HCT116 (cell line): ENCODE results near the gene LGI1. TPM values are rescaled to one million over a fixed set of nuclear protein-coding genes. Genes with fewer than 3 reads are reported as not detected.

Experiments used
- ATAC-seq: fragments of 200-7000 bp; cut with Tn5 transposase; 2 replicates; pipeline ENCODE4 v1.9.1; 2020; ENCODE audit warnings: mild to moderate bottlenecking, moderate library complexity
- BruUV-seq: library from RNA; stranded (reverse); fragments of 400-500 nt; replicated peaks from 2 replicates; lab custom pipeline; 2021; lab: Mats Ljungman, UMichigan
- CTCF ChIA-PET: fragments of 300-600 bp; sonication (Branson Sonifier 250); formaldehyde crosslinking; loops from one replicate; lab custom pipeline; 2021; ENCODE audit warnings: antibody characterized with exemption; lab: Charles Lee
- POLR2A ChIA-PET: fragments of 300-600, 350-600 bp; sonication (Branson Sonifier 250); formaldehyde crosslinking; loops from one replicate; lab custom pipeline; 2021; ENCODE audit warnings: antibody characterized with exemption; lab: Charles Lee
- RAD21 ChIA-PET, 2 experiments: fragments of 300-600 bp; sonication (Branson Sonifier 250); formaldehyde crosslinking; loops; one replicate each; lab custom pipeline; 2023; ENCODE audit warnings: low total read pairs in 2 of 2; ENCODE audit not compliant: uncharacterized antibody in 2 of 2, unreplicated experiment in 2 of 2, low non-redundant PET in 1 of 2; lab: Charles Lee
- DNase-seq: peaks from one replicate; pipeline ENCODE4 v3.0.0-alpha.2; 2010; ENCODE audit warnings: low read depth, low spot score
- H2AFZ ChIP-seq: fragments of 200-600 bp; shearing (Covaris generic), sonication (generic); 2 replicates; pipeline ENCODE4 v1.6.1; 2017; ENCODE audit warnings: low read depth, mixed run types, mixed read lengths, antibody characterized with exemption, low read length; ENCODE audit not compliant: poor library complexity, severe bottlenecking
- H3K27ac ChIP-seq: 2 replicates; pipeline ENCODE4 v1.5.1; 2012; ENCODE audit warnings: low read depth, low read length
- H3K27me3 ChIP-seq: fragments of 200-600 bp; sonication (generic); 2 replicates; pipeline ENCODE4 v1.6.1; 2016; ENCODE audit warnings: mixed run types, low read length, mixed read lengths; ENCODE audit not compliant: insufficient read depth
- H3K36me3 ChIP-seq, 2 experiments: fragments of 200-500 bp in 1 of 2; fragments of 200-600 bp in 1 of 2; sonication (Bioruptor generic) in 1 of 2; sonication (generic) in 1 of 2; 2 replicates each; pipeline versions ENCODE4 v1.5.1 to v1.6.1; 2014 to 2016; ENCODE audit warnings: low read length in 2 of 2, inconsistent platforms in 1 of 2, mixed read lengths in 1 of 2, mixed run types in 1 of 2; ENCODE audit not compliant: insufficient read depth in 2 of 2, control insufficient read depth in 1 of 2
- H3K4me1 ChIP-seq, 2 experiments: fragments of 200-600 bp in 1 of 2; sonication (generic) in 1 of 2; 2 replicates each; pipeline versions ENCODE4 v1.5.1 to v1.6.1; 2012 to 2017; ENCODE audit warnings: low read length in 2 of 2, inconsistent platforms in 1 of 2, mild to moderate bottlenecking in 1 of 2, mixed read lengths in 1 of 2, mixed run types in 1 of 2, moderate library complexity in 1 of 2; ENCODE audit not compliant: insufficient read depth in 2 of 2, control insufficient read depth in 1 of 2
- H3K4me2 ChIP-seq: fragments of 200-600 bp; sonication (generic); 2 replicates; pipeline ENCODE4 v1.6.1; 2017; ENCODE audit warnings: mixed run types, low read length, mixed read lengths
- H3K4me3 ChIP-seq, 2 experiments: fragments of 200-600 bp in 1 of 2; sonication (generic) in 1 of 2; replicated peaks in 1 of 2; 2 replicates each; pipeline ENCODE4 v1.5.1; 2011 to 2016; ENCODE audit warnings: low read length in 2 of 2, control low read depth in 1 of 2, low read depth in 1 of 2, mild to moderate bottlenecking in 1 of 2, mixed read lengths in 1 of 2, mixed run types in 1 of 2
- H3K79me2 ChIP-seq: fragments of 200-600 bp; sonication (generic); 2 replicates; pipeline ENCODE4 v1.6.1; 2017; ENCODE audit warnings: mild to moderate bottlenecking, mixed run types, low read length, moderate library complexity, mixed read lengths; ENCODE audit not compliant: insufficient read depth
- H3K9ac ChIP-seq: fragments of 200-600 bp; sonication (generic); 2 replicates; pipeline ENCODE4 v1.6.1; 2016; ENCODE audit warnings: low read length, mixed read lengths
- H3K9me2 ChIP-seq: fragments of 200-600 bp; sonication (generic), shearing (Covaris generic); 2 replicates; pipeline ENCODE4 v1.6.1; 2017; ENCODE audit warnings: mixed run types, mild to moderate bottlenecking, moderate library complexity; ENCODE audit not compliant: insufficient read depth
- H3K9me3 ChIP-seq, 2 experiments: fragments of 200-500 bp in 1 of 2; fragments of 200-600 bp in 1 of 2; sonication (Bioruptor generic) in 1 of 2; sonication (generic) in 1 of 2; 2 replicates each; pipeline ENCODE4 v1.6.1; 2014 to 2017; ENCODE audit warnings: low read length in 2 of 2, mixed read lengths in 2 of 2, inconsistent platforms in 1 of 2, low read depth in 1 of 2, mild to moderate bottlenecking in 1 of 2, mixed run types in 1 of 2, moderate library complexity in 1 of 2; ENCODE audit not compliant: control insufficient read depth in 1 of 2, insufficient read depth in 1 of 2
- H4K20me1 ChIP-seq: fragments of 200-600 bp; sonication (generic), shearing (Covaris generic); 2 replicates; pipeline ENCODE4 v1.6.1; 2017; ENCODE audit warnings: mixed run types, mild to moderate bottlenecking, moderate library complexity; ENCODE audit not compliant: insufficient read depth
- CBX3 ChIP-seq: IDR thresholded peaks from 2 replicates; pipeline ENCODE4 v1.6.1; 2012; ENCODE audit warnings: low read depth
- CEBPB ChIP-seq: IDR thresholded peaks from 2 replicates; pipeline ENCODE4 v1.6.1; 2012; ENCODE audit warnings: low read depth
- EZH2phosphoT487 ChIP-seq: fragments of 200-600 bp; IDR thresholded peaks from 2 replicates; pipeline ENCODE4 v1.6.1; 2018; ENCODE audit warnings: antibody characterized with exemption, borderline replicate concordance
- FOSL1 ChIP-seq: IDR thresholded peaks from 2 replicates; pipeline ENCODE4 v1.6.1; 2012; ENCODE audit warnings: low read depth
- JUND ChIP-seq: IDR thresholded peaks from 2 replicates; pipeline ENCODE4 v1.6.1; 2012
- POLR2AphosphoS5 ChIP-seq: IDR thresholded peaks from 2 replicates; pipeline ENCODE4 v1.6.1; 2011; ENCODE audit warnings: mild to moderate bottlenecking, low read depth, low read length, moderate library complexity
- SP1 ChIP-seq: IDR thresholded peaks from 2 replicates; pipeline ENCODE4 v1.6.1; 2012; ENCODE audit warnings: low read depth
- YY1 ChIP-seq: IDR thresholded peaks from 2 replicates; pipeline ENCODE4 v1.6.1; 2011; ENCODE audit warnings: low read length, low read depth, moderate library complexity, mild to moderate bottlenecking; ENCODE audit not compliant: insufficient replicate concordance; ENCODE audit errors: extremely low read depth
- intact Hi-C: fragments of 100-400 bp; cut with micrococcal nuclease; formaldehyde crosslinking; loops from 2 replicates; pipeline ENCODE4 v1.10.0; 2022
- total RNA-seq: library from RNA; stranded (reverse); gene quantifications from one replicate; pipeline ENCODE4 v1.2.1, GENCODE V29; 2021; ENCODE audit not compliant: unreplicated experiment
- TF ChIP-seq, protein P1 (sequence below): IDR thresholded peaks from 2 replicates; pipeline ENCODE4 v1.6.1; 2012
- TF ChIP-seq, protein P2 (sequence below): IDR thresholded peaks from 2 replicates; pipeline ENCODE4 v1.6.1; 2012

Gene LGI1
- total RNA-seq, 1 experiment from 2014 or later: not detected

DNA sequence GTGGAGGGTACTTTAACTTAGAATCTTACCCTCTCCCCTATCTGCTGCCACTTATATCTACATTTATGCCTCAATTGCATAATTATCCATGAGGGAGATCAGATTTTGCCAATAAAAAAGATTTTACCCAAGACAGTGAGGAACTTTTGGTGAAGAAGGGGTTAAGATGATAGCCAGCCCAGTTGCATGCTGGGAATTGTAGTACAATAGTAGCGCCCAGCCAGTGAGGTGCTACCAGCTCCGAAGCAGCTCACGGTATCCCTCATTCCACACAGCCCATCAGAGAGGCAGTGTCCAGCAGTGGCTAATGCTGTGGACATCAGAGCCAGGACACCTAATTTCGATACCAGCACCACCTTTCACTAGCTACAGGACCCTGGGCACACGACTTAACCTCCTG lies 5.9 kb upstream of the LGI1 start:
- BruUV-seq: no TSS peak
- peaks cover 0 to 24% of the 10 kb centered on the region in 2 experiments; a peak in 2 of 4 replicates for H3K4me1 ChIP-seq
- H3K9ac ChIP-seq: no peak overlapping the region
- H2AFZ ChIP-seq: peak overlapping the region; percentile 97
- no peaks in the 10 kb centered on the region for H3K27me3 ChIP-seq
- peak overlapping the region; percentile 59 for H3K4me2 ChIP-seq
- ChIA-PET POLR2A (no interaction called here), RAD21 (no interaction called here), CTCF (interaction anchor here (1.1 kb wide), 1 partner anchor 64 kb away, joined by 4 read pairs; no protein-coding TSS in a partner anchor)
- intact Hi-C loops: no loop called here
- no peaks in the 10 kb centered on the region for H4K20me1 ChIP-seq
- H3K9me3 ChIP-seq: no peaks in the 10 kb centered on the region
- no peaks in the 10 kb centered on the region for H3K9me2 ChIP-seq
- no peaks in the 10 kb centered on the region for H3K79me2 ChIP-seq
- H3K36me3 ChIP-seq: no peaks in the 10 kb centered on the region
- peak overlapping the region in 1 of 2 experiments; percentile 21; a peak in 1 of 4 replicates for H3K4me3 ChIP-seq
- ATAC-seq: peak; percentile 79
- peak; percentile 34 for DNase-seq
- TF ChIP-seq YY1: peak; percentile 42
- peak; percentile 77 for TF ChIP-seq SP1
- TF ChIP-seq POLR2AphosphoS5: no peak
- TF ChIP-seq, all 23 proteins: peak for 2
- H3K27ac ChIP-seq: no peak overlapping the region

DNA sequence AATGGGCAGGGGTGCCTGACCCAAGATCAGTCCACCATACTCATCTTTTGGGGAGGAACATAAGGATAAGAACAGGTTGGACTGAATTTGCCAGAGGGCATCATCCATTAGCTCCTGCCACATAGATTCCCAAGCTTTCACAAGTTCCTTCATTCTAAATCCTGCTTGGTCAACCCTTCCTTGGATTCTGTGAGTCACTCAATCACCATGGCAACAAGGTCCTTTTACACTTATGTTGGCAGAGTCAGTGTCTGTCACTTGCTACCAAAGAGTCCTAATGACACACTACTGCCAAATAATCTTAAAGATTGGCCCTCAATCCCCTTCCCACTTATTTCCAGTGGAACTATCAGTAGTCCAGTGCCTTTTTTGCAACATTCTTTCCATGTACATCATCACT lies 5.0 kb upstream of the LGI1 start:
- Histone ChIP-seq H2AFZ (peak overlapping the region; percentile 97), H3K9me2 (no peaks in the 10 kb centered on the region), H3K27me3 (no peaks in the 10 kb centered on the region), H3K4me2 (0 out of 2 replicates have a peak overlapping the region, but pooled peaks have one; percentile 10), H3K36me3 (no peaks in the 10 kb centered on the region), H3K4me1 (peaks cover 0 to 19% of the 10 kb centered on the region in 2 experiments; a peak in 2 of 4 replicates), H4K20me1 (no peaks in the 10 kb centered on the region), H3K79me2 (no peaks in the 10 kb centered on the region), H3K9me3 (no peaks in the 10 kb centered on the region), H3K4me3 (no peak overlapping the region), H3K27ac (no peak overlapping the region), H3K9ac (no peak overlapping the region)
- RAD21 ChIA-PET: no interaction called here
- no TSS peak for BruUV-seq
- intact Hi-C loops: no loop called here
- CTCF ChIA-PET: interaction anchor here (1.1 kb wide), 1 partner anchor 63 kb away, joined by 3 read pairs; no protein-coding TSS in a partner anchor
- DNase-seq: peak; percentile 49
- POLR2A ChIA-PET: no interaction called here
- peak; percentile 38; the same call in 1 of the 2 replicates for ATAC-seq
- TF ChIP-seq CBX3 (no peak), EZH2phosphoT487 (no peak), JUND (peak; percentile 43), CEBPB (no peak), FOSL1 (peak; percentile 41; the same call in 1 of the 2 replicates)
- TF ChIP-seq, protein P1, sequence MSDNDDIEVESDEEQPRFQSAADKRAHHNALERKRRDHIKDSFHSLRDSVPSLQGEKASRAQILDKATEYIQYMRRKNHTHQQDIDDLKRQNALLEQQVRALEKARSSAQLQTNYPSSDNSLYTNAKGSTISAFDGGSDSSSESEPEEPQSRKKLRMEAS: no peak
- TF ChIP-seq, protein P2, sequence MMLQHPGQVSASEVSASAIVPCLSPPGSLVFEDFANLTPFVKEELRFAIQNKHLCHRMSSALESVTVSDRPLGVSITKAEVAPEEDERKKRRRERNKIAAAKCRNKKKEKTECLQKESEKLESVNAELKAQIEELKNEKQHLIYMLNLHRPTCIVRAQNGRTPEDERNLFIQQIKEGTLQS: no peak
